GM18519 (cell line): Measurements from ENCODE around the gene YKT6.
A peak's percentile ranks its signal among the peaks of the same experiment; 100 is the strongest.

Experiments used
- ATAC-seq: cut with Tn5 transposase; IDR thresholded peaks from one replicate; pipeline ENCODE4 v1.9.1; 2021; ENCODE audit warnings: mild to moderate bottlenecking, moderate library complexity; ENCODE audit not compliant: unreplicated experiment, low FRiP score

Gene YKT6

GRCh38 chr7:44200699-44201461 lies at the start of gene YKT6:
TSS of gene YKT6 (plus strand) at chr7:44200978. CDS start at chr7:44201136, 158 bp downstream.
- peak; percentile 96 for ATAC-seq

- ATAC-seq, result no peak
Measured at GRCh38 chr7:44151956-44152355, 48.8 kb upstream of the YKT6 start.

GRCh38 chr7:44152971-44153947 lies 47.5 kb upstream of the YKT6 start:
- ATAC-seq, result no peak

- ATAC-seq, result no peak
Measured at GRCh38 chr7:44153948-44154335, 46.8 kb upstream of the YKT6 start.

GRCh38 chr7:44154703-44155102 lies 46.1 kb upstream of the YKT6 start:
- ATAC-seq, result no peak

GRCh38 chr7:44155191-44156185 lies 45.3 kb upstream of the YKT6 start:
- no peak for ATAC-seq

GRCh38 chr7:44156453-44157010 lies 44.2 kb upstream of the YKT6 start:
- ATAC-seq, result no peak

GRCh38 chr7:44157116-44158080 lies 43.4 kb upstream of the YKT6 start:
- no peak for ATAC-seq

GRCh38 chr7:44158096-44158872 lies 42.5 kb upstream of the YKT6 start:
- no peak for ATAC-seq

GRCh38 chr7:44158873-44159631 lies 41.7 kb upstream of the YKT6 start:
- ATAC-seq, result no peak

GRCh38 chr7:44159824-44160630 lies 40.8 kb upstream of the YKT6 start:
- ATAC-seq, result no peak

- ATAC-seq, result no peak
Measured at GRCh38 chr7:44161371-44161770, 39.4 kb upstream of the YKT6 start.

GRCh38 chr7:44162179-44162578 lies 38.6 kb upstream of the YKT6 start:
- no peak for ATAC-seq

GRCh38 chr7:44162785-44163395 lies 37.9 kb upstream of the YKT6 start:
- no peak for ATAC-seq

- no peak for ATAC-seq
Measured at GRCh38 chr7:44163591-44163990, 37.2 kb upstream of the YKT6 start.

GRCh38 chr7:44167920-44168319 lies 32.9 kb upstream of the YKT6 start:
- no peak for ATAC-seq
